GM23248 (cell line): ENCODE data around the gene LENG9.

Source experiments
- EZH2 ChIP-seq: fragments of 200-600 bp; sonication (generic); IDR thresholded peaks from 2 replicates; pipeline ENCODE4 v1.6.1; 2018; ENCODE audit warnings: antibody characterized with exemption, mild to moderate bottlenecking; ENCODE audit not compliant: insufficient read depth, poor library complexity, severe bottlenecking
- EZH2phosphoT487 ChIP-seq: fragments of 200-600 bp; sonication (generic); IDR thresholded peaks from 2 replicates; pipeline ENCODE4 v1.6.1; 2018; ENCODE audit warnings: antibody characterized with exemption, moderate library complexity, mild to moderate bottlenecking, low read depth; ENCODE audit not compliant: insufficient read depth

GRCh38 chr19:54427586-54427985 is 36.0 kb downstream of the LENG9 start:
- TF ChIP-seq EZH2 (no peak), EZH2phosphoT487 (no peak)
